HEK293 (cell line): ENCODE data around the gene ATXN8OS.

Experiments
- CTCF ChIA-PET: fragments of 350-600 bp; formaldehyde crosslinking; extraction: SDS; loops from one replicate; lab custom pipeline; 2021; ENCODE audit warnings: antibody characterized with exemption; lab: Yijun Ruan, JAX
- POLR2A ChIA-PET: fragments of 300-600 bp; formaldehyde crosslinking; extraction: SDS; loops from one replicate; lab custom pipeline; 2020; ENCODE audit warnings: antibody characterized with exemption, inconsistent platforms; lab: Yijun Ruan, JAX
- H3K27ac ChIP-seq: fragments of 200-500 bp; sonication (Bioruptor generic); 2 replicates; pipeline ENCODE4 v1.5.1; 2014; ENCODE audit warnings: low read depth, low read length, control low read depth, inconsistent platforms; ENCODE audit errors: extremely low read depth
- H3K36me3 ChIP-seq, 2 experiments: fragments of 200-500 bp in 1 of 2; sonication (Bioruptor generic) in 1 of 2; 1 replicate in 1 of 2; 2 replicates in 1 of 2; pipeline ENCODE4 v1.5.1; 2014 to 2017; ENCODE audit warnings: inconsistent platforms in 2 of 2, low read length in 2 of 2; ENCODE audit not compliant: control insufficient read depth in 2 of 2, insufficient read depth in 1 of 2
- H3K4me1 ChIP-seq: fragments of 200-500 bp; sonication (Bioruptor generic); 2 replicates; pipeline ENCODE4 v1.5.1; 2014; ENCODE audit warnings: mild to moderate bottlenecking, low read length, inconsistent platforms; ENCODE audit not compliant: control insufficient read depth, insufficient read depth
- H3K4me3 ChIP-seq: 2 replicates; pipeline ENCODE4 v1.5.1; 2011; ENCODE audit warnings: low read depth, mild to moderate bottlenecking, control low read depth, low read length, moderate library complexity
- H3K9me3 ChIP-seq: fragments of 200-500 bp; sonication (Bioruptor generic); 2 replicates; pipeline ENCODE4 v1.5.1; 2014; ENCODE audit warnings: low read depth, low read length, inconsistent platforms; ENCODE audit not compliant: control insufficient read depth, insufficient read depth
- BCL11B ChIP-seq: fragments of 450-650 bp; formaldehyde crosslinking; IDR thresholded peaks from 2 replicates; pipeline ENCODE4 v1.5.1; 2016; ENCODE audit warnings: low read depth, missing biosample characterization, missing genetic modification characterization
- GLI2 ChIP-seq: fragments of 450-650 bp; formaldehyde crosslinking; IDR thresholded peaks from 2 replicates; pipeline ENCODE4; 2017; ENCODE audit warnings: missing biosample characterization, missing genetic modification characterization, low read depth, borderline replicate concordance
- GLI4 ChIP-seq: fragments of 450-650 bp; formaldehyde crosslinking; IDR thresholded peaks from 2 replicates; pipeline ENCODE4 v1.5.1; 2016; ENCODE audit warnings: missing biosample characterization, missing genetic modification characterization
- PATZ1 ChIP-seq: fragments of 450-650 bp; formaldehyde crosslinking; IDR thresholded peaks from 2 replicates; pipeline ENCODE4 v1.5.1; 2016; ENCODE audit warnings: missing biosample characterization, missing genetic modification characterization
- SCRT1 ChIP-seq: fragments of 450-650 bp; formaldehyde crosslinking; IDR thresholded peaks from 2 replicates; pipeline ENCODE4 v1.5.1; 2016; ENCODE audit warnings: missing biosample characterization, missing genetic modification characterization, borderline replicate concordance
- ZBTB10 ChIP-seq: fragments of 450-650 bp; formaldehyde crosslinking; IDR thresholded peaks from 2 replicates; pipeline ENCODE4 v1.5.1; 2016; ENCODE audit warnings: missing biosample characterization, missing genetic modification characterization
- ZBTB44 ChIP-seq: fragments of 450-650 bp; IDR thresholded peaks from 2 replicates; pipeline ENCODE4 v1.5.1; 2018; ENCODE audit warnings: missing biosample characterization, mild to moderate bottlenecking, missing genetic modification characterization
- ZNF132 ChIP-seq: fragments of 450-650 bp; formaldehyde crosslinking; IDR thresholded peaks from 2 replicates; pipeline ENCODE4 v1.5.1; 2017; ENCODE audit warnings: missing biosample characterization, missing genetic modification characterization, borderline replicate concordance
- ZNF155 ChIP-seq: fragments of 450-650 bp; formaldehyde crosslinking; IDR thresholded peaks from 2 replicates; pipeline ENCODE4 v1.5.1; 2016; ENCODE audit warnings: missing biosample characterization, missing genetic modification characterization
- ZNF174 ChIP-seq: fragments of 450-650 bp; formaldehyde crosslinking; IDR thresholded peaks from 2 replicates; pipeline ENCODE4 v1.5.0; 2017; ENCODE audit warnings: missing biosample characterization, mild to moderate bottlenecking, missing genetic modification characterization
- ZNF211 ChIP-seq: fragments of 450-650 bp; formaldehyde crosslinking; IDR thresholded peaks from 2 replicates; pipeline ENCODE4 v1.5.1; 2016; ENCODE audit warnings: low read depth, missing biosample characterization, missing genetic modification characterization
- ZNF266 ChIP-seq: fragments of 450-650 bp; formaldehyde crosslinking; IDR thresholded peaks from 2 replicates; pipeline ENCODE4 v1.5.1; 2016; ENCODE audit warnings: missing biosample characterization, missing genetic modification characterization, low read depth
- ZNF366 ChIP-seq: fragments of 450-650 bp; formaldehyde crosslinking; conservative IDR thresholded peaks from 2 replicates; pipeline ENCODE4 v1.5.1; 2016; ENCODE audit warnings: missing biosample characterization, missing genetic modification characterization
- ZNF514 ChIP-seq: fragments of 450-650 bp; formaldehyde crosslinking; IDR thresholded peaks from 2 replicates; pipeline ENCODE4 v1.5.1; 2016; ENCODE audit warnings: missing biosample characterization, missing genetic modification characterization
- ZNF626 ChIP-seq: fragments of 450-650 bp; sonication (Bioruptor Pico); formaldehyde crosslinking; IDR thresholded peaks from 2 replicates; pipeline ENCODE4 v1.5.1; 2018; ENCODE audit warnings: missing biosample characterization, missing genetic modification characterization, inconsistent platforms
- ZNF660 ChIP-seq: fragments of 450-650 bp; IDR thresholded peaks from 2 replicates; pipeline ENCODE4 v1.5.1; 2018; ENCODE audit warnings: missing biosample characterization, mild to moderate bottlenecking, missing genetic modification characterization
- ZNF664 ChIP-seq: fragments of 450-650 bp; formaldehyde crosslinking; IDR thresholded peaks from 2 replicates; pipeline ENCODE4 v1.5.1; 2016; ENCODE audit warnings: missing biosample characterization, missing genetic modification characterization
- ZNF837 ChIP-seq: fragments of 450-650 bp; formaldehyde crosslinking; IDR thresholded peaks from 2 replicates; pipeline ENCODE4 v1.5.1; 2016; ENCODE audit warnings: missing biosample characterization, missing genetic modification characterization
- TF ChIP-seq, protein P1 (sequence below): fragments of 450-650 bp; formaldehyde crosslinking; IDR thresholded peaks from 2 replicates; pipeline ENCODE4 v1.5.1; 2016; ENCODE audit warnings: missing biosample characterization, missing genetic modification characterization
- TF ChIP-seq, protein P2 (sequence below): fragments of 450-650 bp; formaldehyde crosslinking; IDR thresholded peaks from 2 replicates; pipeline ENCODE4 v1.5.1; 2016; ENCODE audit warnings: missing biosample characterization, missing genetic modification characterization

Gene ATXN8OS

GRCh38 chr13:70171151-70171550, 63.5 kb downstream of the ATXN8OS start:
- TF ChIP-seq ZNF664 (tag by site-specific recombination) = no peak
- CTCF ChIA-PET = no interaction called here
- POLR2A ChIA-PET = no interaction called here

GRCh38 chr13:70172946-70173597, 65.4 kb downstream of the ATXN8OS start:
- Histone ChIP-seq H3K4me1 (no peaks in the 10 kb centered on the region), H3K27ac (no peak overlapping the region), H3K36me3 (no peaks in the 10 kb centered on the region), H3K9me3 (no peaks in the 10 kb centered on the region), H3K4me3 (no peak overlapping the region)
- TF ChIP-seq ZNF837 (tag by site-specific recombination) = no peak
- TF ChIP-seq ZNF174 (tag by site-specific recombination) = no peak
- no peak for TF ChIP-seq PATZ1
- no peak for TF ChIP-seq ZNF514 (tag by site-specific recombination)
- TF ChIP-seq, protein P1, sequence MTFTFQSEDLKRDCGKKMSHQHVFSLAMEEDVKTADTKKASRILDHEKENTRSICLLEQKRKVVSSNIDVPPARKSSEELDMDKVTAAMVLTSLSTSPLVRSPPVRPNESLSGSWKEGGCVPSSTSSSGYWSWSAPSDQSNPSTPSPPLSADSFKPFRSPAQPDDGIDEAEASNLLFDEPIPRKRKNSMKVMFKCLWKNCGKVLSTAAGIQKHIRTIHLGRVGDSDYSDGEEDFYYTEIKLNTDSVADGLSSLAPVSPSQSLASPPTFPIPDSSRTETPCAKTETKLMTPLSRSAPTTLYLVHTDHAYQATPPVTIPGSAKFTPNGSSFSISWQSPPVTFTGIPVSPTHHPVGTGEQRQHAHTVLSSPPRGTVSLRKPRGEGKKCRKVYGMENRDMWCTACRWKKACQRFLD = no peak
- POLR2A ChIA-PET = no interaction called here
- CTCF ChIA-PET = interaction anchor here (0.6 to 0.7 kb wide), 2 partner anchors 13 to 183 kb away, joined by 3 to 5 read pairs; no protein-coding TSS in a partner anchor

More at GRCh38 chr13:70171151-70171550, 63.5 kb downstream of the ATXN8OS start:
- Histone ChIP-seq H3K9me3 (no peaks in the 10 kb centered on the region), H3K4me1 (no peaks in the 10 kb centered on the region), H3K4me3 (no peak overlapping the region), H3K36me3 (no peaks in the 10 kb centered on the region), H3K27ac (no peak overlapping the region)

DNA sequence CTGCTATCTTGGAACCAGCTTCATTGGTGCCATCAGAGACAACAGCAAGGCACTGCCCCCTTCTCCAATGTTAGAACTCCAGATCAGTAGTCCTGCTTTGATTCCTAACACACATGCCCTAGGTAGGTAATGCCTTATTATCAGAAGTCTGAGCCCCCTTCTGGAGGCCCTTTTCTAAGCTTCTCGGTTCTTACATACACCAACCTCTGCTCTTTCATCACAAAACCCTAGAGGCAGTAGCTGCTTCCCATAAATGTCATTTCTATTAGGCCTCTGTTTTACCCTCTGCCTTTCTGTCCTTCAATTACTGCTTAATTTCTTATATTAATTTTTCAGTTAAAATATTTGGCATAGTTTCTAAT, 66.0 kb downstream of the ATXN8OS start:
- TF ChIP-seq ZNF366 (no peak), GLI4 (tag by site-specific recombination) (no peak), SCRT1 (tag by site-specific recombination) (no peak), ZBTB44 (no peak), ZNF211 (no peak), ZNF266 (no peak), GLI2 (tag by site-specific recombination) (no peak), ZNF626 (no peak), ZNF660 (tag by site-specific recombination) (no peak), BCL11B (tag by site-specific recombination) (no peak), ZNF132 (tag by site-specific recombination) (no peak), ZNF155 (tag by site-specific recombination) (no peak), ZBTB10 (tag by site-specific recombination) (no peak)
- TF ChIP-seq, protein P2, sequence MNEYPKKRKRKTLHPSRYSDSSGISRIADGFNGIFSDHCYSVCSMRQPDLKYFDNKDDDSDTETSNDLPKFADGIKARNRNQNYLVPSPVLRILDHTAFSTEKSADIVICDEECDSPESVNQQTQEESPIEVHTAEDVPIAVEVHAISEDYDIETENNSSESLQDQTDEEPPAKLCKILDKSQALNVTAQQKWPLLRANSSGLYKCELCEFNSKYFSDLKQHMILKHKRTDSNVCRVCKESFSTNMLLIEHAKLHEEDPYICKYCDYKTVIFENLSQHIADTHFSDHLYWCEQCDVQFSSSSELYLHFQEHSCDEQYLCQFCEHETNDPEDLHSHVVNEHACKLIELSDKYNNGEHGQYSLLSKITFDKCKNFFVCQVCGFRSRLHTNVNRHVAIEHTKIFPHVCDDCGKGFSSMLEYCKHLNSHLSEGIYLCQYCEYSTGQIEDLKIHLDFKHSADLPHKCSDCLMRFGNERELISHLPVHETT = no peak
- Histone ChIP-seq H3K27ac (no peak overlapping the region), H3K4me3 (no peak overlapping the region), H3K4me1 (no peaks in the 10 kb centered on the region), H3K9me3 (no peaks in the 10 kb centered on the region), H3K36me3 (no peaks in the 10 kb centered on the region)
- ChIA-PET CTCF (interaction anchor here (0.7 kb wide), 1 partner anchor 183 kb away, joined by 5 read pairs; no protein-coding TSS in a partner anchor), POLR2A (no interaction called here)
